ENCODE measurements around the gene HIGD1A. TPM values are rescaled to one million over a fixed set of nuclear protein-coding genes. Genes with fewer than 3 reads are reported as not detected.

Gene HIGD1A
- total and polyA plus RNA-seq, 12 donors, result 179 to 399 (median 331) TPM

DNA sequence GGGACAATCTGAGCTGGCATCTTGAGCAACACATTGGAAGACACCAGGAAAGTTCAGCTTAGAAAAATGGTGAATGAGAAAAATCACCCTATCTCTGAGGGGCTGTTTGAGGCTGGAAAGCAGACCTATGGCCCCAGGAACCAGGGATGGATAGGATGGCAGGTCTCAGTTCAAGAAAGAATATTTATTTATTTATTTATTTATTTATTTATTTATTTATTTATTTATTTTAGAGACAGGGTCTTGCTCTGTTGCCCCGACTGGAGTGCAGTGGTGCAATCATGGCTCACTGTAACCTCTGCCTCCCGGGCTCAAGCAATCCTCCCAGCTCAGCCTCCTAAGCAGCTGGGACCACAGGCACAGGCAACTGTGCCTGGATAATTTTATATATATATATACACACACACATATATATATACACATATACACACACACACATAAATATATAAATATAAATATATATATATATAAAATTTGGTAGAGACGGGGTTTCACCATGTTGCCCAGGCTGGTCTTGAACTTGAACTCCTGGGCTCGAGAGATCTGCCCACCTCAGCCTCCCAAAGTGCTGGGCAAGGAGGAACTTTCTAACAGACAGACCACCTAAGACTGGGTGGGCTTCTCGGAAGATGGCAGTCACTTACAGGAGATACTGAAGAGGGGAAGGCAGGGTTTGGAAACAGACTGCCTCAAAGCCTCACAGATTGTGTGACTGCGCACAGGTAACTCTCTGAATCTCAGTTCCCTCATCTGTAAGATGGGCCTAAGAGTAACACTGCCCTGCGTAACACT is 60.9 kb downstream of the HIGD1A start:
- TF ChIP-seq CTCF (IDR thresholded peaks at IDR 0.05), result no peak
- WGBS, 2 donors, result 93 to 94% methylated on average over 7 of the region's 7 CpGs
- ATAC-seq (no peak), DNase-seq (no peak)
- H3K36me3 ChIP-seq, result no peaks in the 10 kb centered on the region
- peak overlapping the region in 6 of 10 donors; percentile 35 to 74 (median 54) for H3K27ac ChIP-seq
- no peak overlapping the region for H3K4me3 ChIP-seq
- no peaks in the 10 kb centered on the region for H3K27me3 ChIP-seq
- intact Hi-C loops (cut with DNase I), result loop anchor here in 6 of 10 donors (5.0 to 10.0 kb wide), 5 partner anchors 41 to 91 kb away; partner anchors contain the start of genes HHATL (in 2 of the 6) and ZBTB47 (in 2 of the 6)
- peaks cover 2 to 60% (median 23%) of the 10 kb centered on the region in 9 donors for H3K4me1 ChIP-seq
- H3K9me3 ChIP-seq, result no peaks in the 10 kb centered on the region

DNA sequence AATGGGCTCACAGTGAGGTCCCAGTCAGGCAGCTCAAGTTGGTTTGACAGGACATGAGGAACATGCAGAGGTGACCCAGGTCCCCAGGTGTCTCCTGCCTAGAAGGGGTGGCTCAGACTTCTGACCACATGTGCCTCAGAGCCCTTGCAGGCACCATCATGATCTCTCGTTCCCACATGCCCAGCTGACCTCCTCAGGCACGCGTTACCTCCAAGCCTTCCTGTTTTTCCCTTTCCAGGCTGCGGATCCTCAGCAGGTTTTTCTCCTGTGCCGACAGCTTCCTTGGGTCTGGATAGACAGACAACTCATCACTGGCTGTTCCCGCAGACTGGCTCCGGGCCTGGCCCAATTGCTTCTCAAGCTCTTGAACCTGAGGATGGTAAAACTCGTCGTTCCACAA is 61.6 kb downstream of the HIGD1A start:
- TF ChIP-seq CTCF (IDR thresholded peaks at IDR 0.05), result no peak
- H3K27me3 ChIP-seq, result no peaks in the 10 kb centered on the region
- ATAC-seq (no peak), DNase-seq (no peak)
- no peak overlapping the region for H3K4me3 ChIP-seq
- H3K27ac ChIP-seq, result peak overlapping the region in 1 of 10 donors; percentile 30
- H3K9me3 ChIP-seq, result no peaks in the 10 kb centered on the region
- H3K4me1 ChIP-seq, result peaks cover 2 to 60% (median 23%) of the 10 kb centered on the region in 9 donors
- 84 to 90% methylated on average over 9 of the region's 9 CpGs for WGBS, 2 donors
- intact Hi-C loops (cut with DNase I), result loop anchor here in 6 of 10 donors (5.0 to 10.0 kb wide), 5 partner anchors 40 to 90 kb away; partner anchors contain the start of genes HHATL (in 2 of the 6) and ZBTB47 (in 2 of the 6)
- H3K36me3 ChIP-seq, result no peaks in the 10 kb centered on the region

GRCh38 chr3:42742259-42742658 is 62.0 kb downstream of the HIGD1A start:
- intact Hi-C loops (cut with DNase I), result loop anchor here in 6 of 10 donors (5.0 to 10.0 kb wide), 5 partner anchors 40 to 90 kb away; partner anchors contain the start of genes HHATL (in 2 of the 6) and ZBTB47 (in 2 of the 6)
- DNase-seq, result no peak
- peak overlapping the region in 2 of 10 donors; percentile 30 to 87 for H3K27ac ChIP-seq

More at GRCh38 chr3:42742259-42742658, 62.0 kb downstream of the HIGD1A start:
- no peaks in the 10 kb centered on the region for H3K36me3 ChIP-seq
- no peak for TF ChIP-seq CTCF (IDR thresholded peaks at IDR 0.05)
- no peak for ATAC-seq
- no peak overlapping the region for H3K4me3 ChIP-seq
- WGBS, 2 donors, result 87 to 90% methylated on average over 4 of the region's 4 CpGs
- peaks cover 2 to 60% (median 22%) of the 10 kb centered on the region in 9 donors for H3K4me1 ChIP-seq
- H3K9me3 ChIP-seq, result no peaks in the 10 kb centered on the region
- H3K27me3 ChIP-seq, result no peaks in the 10 kb centered on the region
